ENCODE data around the gene SF3A1. TPM values are rescaled to one million over a fixed set of nuclear protein-coding genes. Genes with fewer than 3 reads are reported as not detected.

Gene SF3A1
- total RNA-seq, 1 donor from 2014 or later: 139 TPM

DNA sequence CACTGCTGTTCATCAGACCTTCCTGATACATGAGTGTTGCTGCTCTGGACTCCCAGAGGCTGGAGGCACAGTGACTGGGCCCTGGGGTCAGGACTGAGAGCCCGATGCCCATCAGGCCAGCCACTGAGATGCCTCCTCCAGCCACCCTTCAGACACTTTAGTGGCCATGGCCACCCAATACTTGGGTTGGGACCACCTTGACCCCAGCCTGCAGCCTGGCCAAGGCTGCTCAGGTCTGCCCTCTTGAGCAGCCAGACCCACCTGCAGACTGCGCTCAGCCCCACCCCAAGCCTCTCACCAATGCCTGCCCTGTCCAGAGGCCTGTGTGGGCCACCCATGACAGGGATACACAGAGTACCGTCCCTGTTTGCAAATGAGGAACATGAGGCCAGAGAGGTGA, 26.4 kb upstream of the SF3A1 start:
- Histone ChIP-seq H3K4me1 (ENCODE audit: insufficient read depth, low read length) (peaks cover 14% of the 10 kb centered on the region), H3K4me3 (ENCODE audit: insufficient read depth, low read depth, low read length) (no peak overlapping the region), H3K9ac (ENCODE audit: low read length) (no peak overlapping the region), H3K36me3 (ENCODE audit: insufficient read depth, low read length) (peaks cover 3% of the 10 kb centered on the region), H3K9me3 (ENCODE audit: insufficient read depth, low read depth, low read length) (no peaks in the 10 kb centered on the region), H4K20me1 (ENCODE audit: insufficient read depth, low read length) (peaks cover 19% of the 10 kb centered on the region), H3K79me2 (ENCODE audit: insufficient read depth, low read length) (peaks cover 12% of the 10 kb centered on the region), H3K4me2 (ENCODE audit: low read length) (no peak overlapping the region), H3K27ac (ENCODE audit: low read depth, low read length) (no peak overlapping the region), H3K27me3 (ENCODE audit: insufficient read depth, low read length) (no peaks in the 10 kb centered on the region), H2AFZ (ENCODE audit: low read depth, low read length) (no peak overlapping the region)
- H3K27ac Mint-ChIP-seq (ENCODE audit: unreplicated experiment): no peak overlapping the region
- H3K36me3 Mint-ChIP-seq (ENCODE audit: low read depth, unreplicated experiment): peaks cover 19% of the 10 kb centered on the region
- no peaks in the 10 kb centered on the region for H3K27me3 Mint-ChIP-seq (ENCODE audit: low read depth, unreplicated experiment)
- FAIRE-seq: no peak
- DNase-seq (ENCODE audit: low read depth): no peak
- H3K9me3 Mint-ChIP-seq (ENCODE audit: unreplicated experiment): no peaks in the 10 kb centered on the region
- TF ChIP-seq CTCF (IDR thresholded peaks at IDR 0.05; ENCODE audit: insufficient read depth, low read depth, low read length) (no peak), EZH2 (IDR thresholded peaks at IDR 0.05; ENCODE audit: insufficient read depth, low read length) (no peak)
- H3K4me3 Mint-ChIP-seq (ENCODE audit: unreplicated experiment): no peak overlapping the region
- peaks cover 6% of the 10 kb centered on the region for H3K4me1 Mint-ChIP-seq (ENCODE audit: low read depth, unreplicated experiment)

DNA sequence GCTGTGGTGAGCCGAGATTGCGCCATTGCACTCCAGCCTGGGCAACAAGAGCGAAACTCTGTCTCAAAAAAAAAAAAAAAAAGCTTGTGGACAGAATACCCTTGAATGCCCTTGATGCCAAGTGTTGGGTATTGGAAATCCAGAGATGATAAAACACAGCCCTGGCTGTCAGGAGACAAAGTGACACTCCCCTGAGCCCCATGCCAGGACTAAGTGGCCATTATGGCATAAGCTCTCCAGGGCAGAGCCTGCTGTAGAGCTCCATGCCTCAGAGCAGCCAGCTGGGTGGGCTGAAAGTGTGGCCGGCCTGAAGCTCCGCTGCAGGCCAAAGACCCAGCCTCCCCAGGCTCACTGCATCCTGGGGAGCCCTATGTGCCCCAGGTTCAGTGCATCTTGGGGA, 25.6 kb upstream of the SF3A1 start:
- H4K20me1 ChIP-seq (ENCODE audit: insufficient read depth, low read length): peaks cover 21% of the 10 kb centered on the region
- no peak for DNase-seq (ENCODE audit: low read depth)
- no peaks in the 10 kb centered on the region for H3K9me3 Mint-ChIP-seq (ENCODE audit: unreplicated experiment)
- H3K9me3 ChIP-seq (ENCODE audit: insufficient read depth, low read depth, low read length): no peaks in the 10 kb centered on the region
- H3K27me3 ChIP-seq (ENCODE audit: insufficient read depth, low read length): no peaks in the 10 kb centered on the region
- H3K27ac Mint-ChIP-seq (ENCODE audit: unreplicated experiment): no peak overlapping the region
- H3K4me3 ChIP-seq (ENCODE audit: insufficient read depth, low read depth, low read length): no peak overlapping the region
- H3K36me3 ChIP-seq (ENCODE audit: insufficient read depth, low read length): peaks cover 5% of the 10 kb centered on the region
- no peak for FAIRE-seq
- peaks cover 10% of the 10 kb centered on the region for H3K4me1 ChIP-seq (ENCODE audit: insufficient read depth, low read length)
- TF ChIP-seq EZH2 (IDR thresholded peaks at IDR 0.05; ENCODE audit: insufficient read depth, low read length): no peak
- TF ChIP-seq CTCF (IDR thresholded peaks at IDR 0.05; ENCODE audit: insufficient read depth, low read depth, low read length): no peak
- H2AFZ ChIP-seq (ENCODE audit: low read depth, low read length): no peak overlapping the region
- no peaks in the 10 kb centered on the region for H3K27me3 Mint-ChIP-seq (ENCODE audit: low read depth, unreplicated experiment)
- peaks cover 6% of the 10 kb centered on the region for H3K4me1 Mint-ChIP-seq (ENCODE audit: low read depth, unreplicated experiment)
- no peak overlapping the region for H3K9ac ChIP-seq (ENCODE audit: low read length)
- no peak overlapping the region for H3K4me2 ChIP-seq (ENCODE audit: low read length)
- H3K36me3 Mint-ChIP-seq (ENCODE audit: low read depth, unreplicated experiment): peaks cover 23% of the 10 kb centered on the region
- H3K27ac ChIP-seq (ENCODE audit: low read depth, low read length): no peak overlapping the region
- peaks cover 12% of the 10 kb centered on the region for H3K79me2 ChIP-seq (ENCODE audit: insufficient read depth, low read length)
- H3K4me3 Mint-ChIP-seq (ENCODE audit: unreplicated experiment): no peak overlapping the region

GRCh38 chr22:30381264-30381663, 24.6 kb upstream of the SF3A1 start:
- Histone ChIP-seq H3K4me2 (ENCODE audit: low read length) (no peak overlapping the region), H3K27ac (ENCODE audit: low read depth, low read length) (no peak overlapping the region), H3K36me3 (ENCODE audit: insufficient read depth, low read length) (peaks cover 7% of the 10 kb centered on the region), H3K4me3 (ENCODE audit: insufficient read depth, low read depth, low read length) (no peak overlapping the region), H4K20me1 (ENCODE audit: insufficient read depth, low read length) (peaks cover 19% of the 10 kb centered on the region), H3K27me3 (ENCODE audit: insufficient read depth, low read length) (no peaks in the 10 kb centered on the region), H3K79me2 (ENCODE audit: insufficient read depth, low read length) (peaks cover 6% of the 10 kb centered on the region), H3K9ac (ENCODE audit: low read length) (no peak overlapping the region), H2AFZ (ENCODE audit: low read depth, low read length) (no peak overlapping the region), H3K4me1 (ENCODE audit: insufficient read depth, low read length) (peaks cover 4% of the 10 kb centered on the region), H3K9me3 (ENCODE audit: insufficient read depth, low read depth, low read length) (no peaks in the 10 kb centered on the region)
- TF ChIP-seq CTCF (IDR thresholded peaks at IDR 0.05; ENCODE audit: insufficient read depth, low read depth, low read length): no peak
- no peak for TF ChIP-seq EZH2 (IDR thresholded peaks at IDR 0.05; ENCODE audit: insufficient read depth, low read length)
- H3K9me3 Mint-ChIP-seq (ENCODE audit: unreplicated experiment): no peaks in the 10 kb centered on the region
- H3K4me3 Mint-ChIP-seq (ENCODE audit: unreplicated experiment): no peak overlapping the region
- peaks cover 4% of the 10 kb centered on the region for H3K4me1 Mint-ChIP-seq (ENCODE audit: low read depth, unreplicated experiment)
- DNase-seq (ENCODE audit: low read depth) (no peak), FAIRE-seq (no peak)
- H3K27me3 Mint-ChIP-seq (ENCODE audit: low read depth, unreplicated experiment): no peaks in the 10 kb centered on the region
- no peak overlapping the region for H3K27ac Mint-ChIP-seq (ENCODE audit: unreplicated experiment)
- H3K36me3 Mint-ChIP-seq (ENCODE audit: low read depth, unreplicated experiment): peaks cover 21% of the 10 kb centered on the region

Data from astrocyte (in vitro differentiated cells and primary cell).